HCT116 (cell line): Measurements from ENCODE around the gene IRF2.

Experiments used
- CTCF ChIP-seq, 3 experiments: fragments of 200-600 bp in 1 of 3; sonication (generic) in 1 of 3; IDR thresholded peaks in 2 of 3; conservative IDR thresholded peaks in 1 of 3; 2 replicates each; pipeline ENCODE4 v1.5.1; 2012 to 2017; ENCODE audit warnings: low read depth in 2 of 3, low read length in 2 of 3, antibody characterized with exemption in 1 of 3, borderline replicate concordance in 1 of 3, control low read depth in 1 of 3, mild to moderate bottlenecking in 1 of 3, mixed read lengths in 1 of 3, mixed run types in 1 of 3, moderate library complexity in 1 of 3; ENCODE audit not compliant: insufficient read depth in 1 of 3
- EZH2 ChIP-seq: fragments of 200-600 bp; sonication (generic); IDR thresholded peaks from 2 replicates; pipeline ENCODE4 v1.6.1; 2017; ENCODE audit warnings: antibody characterized with exemption, mixed run types
- POLR2A ChIP-seq: IDR thresholded peaks from 2 replicates; pipeline ENCODE4 v1.7.0; 2011; ENCODE audit warnings: borderline replicate concordance; ENCODE audit not compliant: insufficient read depth, insufficient read length; ENCODE audit errors: extremely low read depth
- SP1 ChIP-seq: IDR thresholded peaks from 2 replicates; pipeline ENCODE4 v1.6.1; 2012; ENCODE audit warnings: low read depth
- SRF ChIP-seq: IDR thresholded peaks from 2 replicates; pipeline ENCODE4 v1.6.1; 2012; ENCODE audit warnings: low read depth

GRCh38 chr4:184384810-184385557, 89.4 kb downstream of the IRF2 start:
- no peak for TF ChIP-seq SP1
- TF ChIP-seq CTCF (IDR thresholded peaks at IDR 0.05 in 2 of 3, conservative IDR thresholded peaks at IDR 0.05 in 1 of 3; ENCODE audit: borderline replicate concordance in 1 of 3, insufficient read depth in 1 of 3, low read depth in 2 of 3, low read length in 2 of 3) = no peak
- TF ChIP-seq SRF = no peak
- TF ChIP-seq POLR2A = no peak
- TF ChIP-seq EZH2 = no peak
